GM23338 (cell line): ENCODE results near the gene MCU. TPM values are rescaled to one million over a fixed set of nuclear protein-coding genes. Genes with fewer than 3 reads are reported as not detected.
"Not testable (repeated sequence)": the region's sequence is repeated elsewhere in the genome, so short reads cannot be mapped to it uniquely, and the experiment has no call there.

Experiments used
- ATAC-seq: fragments of 200-7000 bp; cut with Tn5 transposase; 3 replicates; pipeline ENCODE4 v1.9.1; 2020
- DNase-seq: peaks from one replicate; pipeline ENCODE4 v3.0.0-alpha.2; 2015; ENCODE audit warnings: low spot score
- H2AFZ ChIP-seq: fragments of 200-600 bp; sonication (generic); 2 replicates; pipeline ENCODE4 v1.8.0; 2016; ENCODE audit warnings: antibody characterized with exemption, mild to moderate bottlenecking, moderate library complexity
- H3F3A ChIP-seq: fragments of 200-600 bp; sonication (generic); replicated peaks from 2 replicates; pipeline ENCODE4 v1.8.0; 2017; ENCODE audit warnings: antibody characterized with exemption, mixed run types, low read depth
- H3K27ac ChIP-seq: fragments of 200-600 bp; sonication (generic); 2 replicates; pipeline ENCODE4 v1.6.1; 2016; ENCODE audit warnings: low read depth
- H3K27me3 ChIP-seq: fragments of 200-600 bp; sonication (generic); 2 replicates; pipeline ENCODE4 v1.8.0; 2016; ENCODE audit warnings: mild to moderate bottlenecking, mixed run types, moderate library complexity; ENCODE audit not compliant: insufficient read depth
- H3K36me3 ChIP-seq: fragments of 200-600 bp; sonication (generic); 2 replicates; pipeline ENCODE4 v1.8.0; 2016; ENCODE audit warnings: mild to moderate bottlenecking; ENCODE audit not compliant: insufficient read depth
- H3K4me1 ChIP-seq: fragments of 200-600 bp; sonication (generic); 2 replicates; pipeline ENCODE4 v1.8.0; 2016; ENCODE audit warnings: mild to moderate bottlenecking, moderate library complexity; ENCODE audit not compliant: insufficient read depth
- H3K4me2 ChIP-seq: fragments of 200-600 bp; sonication (generic); 2 replicates; pipeline ENCODE4 v1.7.1; 2017; ENCODE audit warnings: mixed run types
- H3K4me3 ChIP-seq: fragments of 200-600 bp; sonication (generic); 2 replicates; pipeline ENCODE4 v1.6.1; 2016; ENCODE audit warnings: mixed run types
- H3K79me2 ChIP-seq: fragments of 200-600 bp; sonication (generic); replicated peaks from 2 replicates; pipeline ENCODE4 v1.8.0; 2017; ENCODE audit warnings: mild to moderate bottlenecking; ENCODE audit not compliant: insufficient read depth
- H3K9me2 ChIP-seq: fragments of 200-600 bp; sonication (generic); 2 replicates; pipeline ENCODE4 v1.8.0; 2017; ENCODE audit not compliant: insufficient read depth
- H4K20me1 ChIP-seq: fragments of 200-600 bp; sonication (generic); replicated peaks from 2 replicates; pipeline ENCODE4 v1.8.0; 2017; ENCODE audit warnings: mild to moderate bottlenecking; ENCODE audit not compliant: insufficient read depth
- H3K27ac Mint-ChIP-seq: 2 replicates; pipeline ENCODE4 v1.8.0; 2020; ENCODE audit warnings: inconsistent platforms, mild to moderate bottlenecking, moderate library complexity, mixed read lengths
- H3K27me3 Mint-ChIP-seq: 3 replicates; pipeline ENCODE4 v1.8.0; 2022; ENCODE audit warnings: low read depth, mild to moderate bottlenecking, moderate library complexity, mixed read lengths, inconsistent platforms; ENCODE audit not compliant: insufficient read depth, poor library complexity
- H3K36me3 Mint-ChIP-seq: 3 replicates; pipeline ENCODE4 v1.8.0; 2021; ENCODE audit warnings: low read depth, mild to moderate bottlenecking, inconsistent platforms, moderate library complexity, mixed read lengths
- H3K4me1 Mint-ChIP-seq: 3 replicates; pipeline ENCODE4 v1.8.0; 2020; ENCODE audit warnings: mild to moderate bottlenecking, inconsistent platforms, mixed read lengths
- H3K4me3 Mint-ChIP-seq: 3 replicates; pipeline ENCODE4 v1.8.0; 2021; ENCODE audit warnings: moderate library complexity, mild to moderate bottlenecking, inconsistent platforms, mixed read lengths
- H3K9me3 Mint-ChIP-seq: 3 replicates; pipeline ENCODE4 v1.8.0; 2020; ENCODE audit warnings: moderate library complexity, mild to moderate bottlenecking, inconsistent platforms, mixed read lengths
- CTCF ChIP-seq, 2 experiments: fragments of 200-600 bp in 1 of 2; sonication (generic) in 1 of 2; conservative IDR thresholded peaks; 2 replicates each; pipeline versions ENCODE4 v1.5.1 to v1.6.1; 2016 to 2017; ENCODE audit warnings: antibody characterized with exemption in 2 of 2, low read depth in 2 of 2, mild to moderate bottlenecking in 2 of 2, moderate library complexity in 1 of 2
- EZH2 ChIP-seq: fragments of 200-600 bp; sonication (generic); IDR thresholded peaks from one replicate; pipeline ENCODE4 v1.8.0; 2017; ENCODE audit warnings: antibody characterized with exemption, mild to moderate bottlenecking, low read depth; ENCODE audit not compliant: unreplicated experiment
- REST ChIP-seq: IDR thresholded peaks from one replicate; pipeline ENCODE4 v1.6.1; 2018; ENCODE audit warnings: antibody characterized with exemption; ENCODE audit not compliant: unreplicated experiment
- ZNF462 ChIP-seq: fragments of 250-450 bp; sonication (Bioruptor Pico); IDR thresholded peaks from 2 replicates; pipeline ENCODE4 v1.5.0; 2020; ENCODE audit warnings: mild to moderate bottlenecking, moderate library complexity
- polyA plus RNA-seq: library from polyadenylated mRNA; unstranded; fragments of >200 nt; fragmentation: Nextera tagmentation; extraction: Ambion mirVana; gene quantifications from 2 replicates; pipeline ENCODE4 v1.2.1, GENCODE V29; 2016
- total RNA-seq: library from RNA; depleted of rRNA; stranded (reverse); fragments of >200 nt; shearing (Covaris generic); gene quantifications from 2 replicates; pipeline ENCODE4 v1.2.3, GENCODE V29; 2014

MCU gene
- total and polyA plus RNA-seq, 2 experiments from 2014 or later, result 41.8 to 68.2 TPM

GRCh38 chr10:72685264-72685921 is 6.5 kb upstream of the MCU start (continued):
- TF ChIP-seq ZNF462 (CRISPR knock-in tag) (no peak), CTCF (conservative IDR thresholded peaks at IDR 0.05; ENCODE audit: low read depth in 2 of 2) (no peak), EZH2 (no peak), REST (no peak)

- H3K4me3 ChIP-seq, H3K36me3 ChIP-seq, H3K4me1 Mint-ChIP-seq, H3K27me3 ChIP-seq, H3K79me2 ChIP-seq, H3K4me2 ChIP-seq, H3K9me3 Mint-ChIP-seq, ATAC-seq, H3K36me3 Mint-ChIP-seq, H3K9me2 ChIP-seq, H3K27ac ChIP-seq, H4K20me1 ChIP-seq, DNase-seq, H3K27me3 Mint-ChIP-seq, H3K27ac Mint-ChIP-seq, H3K4me1 ChIP-seq, H3F3A ChIP-seq, H3K4me3 Mint-ChIP-seq: not testable (repeated sequence)
- peak overlapping the region; percentile 77 for H2AFZ ChIP-seq
Measured at GRCh38 chr10:72686430-72686829, 5.5 kb upstream of the MCU start.
